Endothelial cell of umbilical vein (primary cell): ENCODE data around the gene RARS1. TPM values are rescaled to one million over a fixed set of nuclear protein-coding genes. Genes with fewer than 3 reads are reported as not detected.
A peak's percentile ranks its signal among the peaks of the same experiment; 100 is the strongest.

Source experiments
- BruUV-seq: library from RNA; stranded (reverse); fragments of 400-500 nt; replicated peaks from 2 replicates; lab custom pipeline; 2021; lab: Mats Ljungman, UMichigan
- CTCF ChIA-PET: fragments of 300-600, 350-600 bp; sonication (Branson Sonifier 250); formaldehyde crosslinking; loops from one replicate; lab custom pipeline; 2021; ENCODE audit warnings: antibody characterized with exemption, inconsistent platforms; lab: Charles Lee
- POLR2A ChIA-PET: fragments of 300-600, 350-600 bp; sonication (Branson Sonifier 250); formaldehyde crosslinking; loops from one replicate; lab custom pipeline; 2021; ENCODE audit warnings: antibody characterized with exemption, inconsistent platforms; lab: Charles Lee
- DNase-seq: peaks from one replicate; pipeline ENCODE4 v3.0.0-alpha.2; 2011; ENCODE audit warnings: low read depth, low spot score
- FAIRE-seq: peaks from 2 replicates; lab custom pipeline; 2011; peaks lifted over from hg19 to GRCh38; lab: Jason Lieb, UNC
- H2AFZ ChIP-seq: 2 replicates; pipeline ENCODE4 v1.6.0; 2012; ENCODE audit warnings: low read depth, low read length, control low read depth, inconsistent platforms
- H3K27ac ChIP-seq: 2 replicates; pipeline ENCODE4 v1.5.1; 2011; ENCODE audit warnings: low read depth, mild to moderate bottlenecking, control low read depth, low read length, moderate library complexity; ENCODE audit not compliant: insufficient read depth
- H3K27me3 ChIP-seq, 2 experiments: 2 replicates each; pipeline versions ENCODE4 v1.6.0 to v1.6.1; 2011; ENCODE audit warnings: low read length in 2 of 2, mixed read lengths in 1 of 2; ENCODE audit not compliant: control insufficient read depth in 2 of 2, insufficient read depth in 2 of 2
- H3K36me3 ChIP-seq, 2 experiments: 2 replicates in 1 of 2; 3 replicates in 1 of 2; pipeline ENCODE4 v1.5.1; 2011; ENCODE audit warnings: low read length in 2 of 2, mild to moderate bottlenecking in 1 of 2, moderate library complexity in 1 of 2; ENCODE audit not compliant: control insufficient read depth in 2 of 2, insufficient read depth in 2 of 2; ENCODE audit errors: extremely low read depth in 1 of 2
- H3K4me1 ChIP-seq: 3 replicates; pipeline ENCODE4 v1.5.1; 2011; ENCODE audit warnings: mild to moderate bottlenecking, low read length; ENCODE audit not compliant: control insufficient read depth, insufficient read depth; ENCODE audit errors: extremely low read depth
- H3K4me2 ChIP-seq: 2 replicates; pipeline ENCODE4 v1.6.1; 2011; ENCODE audit warnings: low read length, control low read depth, mixed read lengths; ENCODE audit not compliant: insufficient read depth
- H3K4me3 ChIP-seq, 3 experiments: fragments of 200-600 bp in 1 of 3; sonication (generic), shearing (Covaris generic) in 1 of 3; replicated peaks in 1 of 3; 2 replicates each; pipeline ENCODE4 v1.5.1; 2011 to 2016; ENCODE audit warnings: control low read depth in 3 of 3, low read length in 3 of 3, mild to moderate bottlenecking in 2 of 3, inconsistent platforms in 1 of 3, low read depth in 1 of 3, moderate library complexity in 1 of 3; ENCODE audit not compliant: insufficient read depth in 1 of 3
- H3K79me2 ChIP-seq: 2 replicates; pipeline ENCODE4 v1.6.0; 2012; ENCODE audit warnings: low read length, inconsistent platforms; ENCODE audit not compliant: control insufficient read depth, insufficient read depth
- H3K9ac ChIP-seq: replicated peaks from 2 replicates; pipeline ENCODE3; 2011; ENCODE audit warnings: low read length, control low read depth; ENCODE audit not compliant: insufficient read depth; ENCODE audit errors: extremely low read depth
- H3K9me1 ChIP-seq: replicated peaks from 3 replicates; pipeline ENCODE4 v1.6.0; 2011; ENCODE audit warnings: mild to moderate bottlenecking, low read length; ENCODE audit not compliant: control insufficient read depth, insufficient read depth; ENCODE audit errors: extremely low read depth
- H3K9me3 ChIP-seq: replicated peaks from 2 replicates; pipeline ENCODE4 v1.5.1; 2012; ENCODE audit warnings: low read length, inconsistent platforms; ENCODE audit not compliant: control insufficient read depth, insufficient read depth
- H4K20me1 ChIP-seq: replicated peaks from 2 replicates; pipeline ENCODE3; 2011; ENCODE audit warnings: mild to moderate bottlenecking, low read length; ENCODE audit not compliant: control insufficient read depth, insufficient read depth; ENCODE audit errors: extremely low read depth
- CTCF ChIP-seq, 2 donors: IDR thresholded peaks; 1 replicate in 1 of 2; 2 replicates in 1 of 2; pipeline ENCODE4 v1.5.1; 2011; ENCODE audit warnings: low read length in 2 of 2, mild to moderate bottlenecking in 2 of 2, moderate library complexity in 2 of 2, control low read depth in 1 of 2, inconsistent platforms in 1 of 2, low read depth in 1 of 2; ENCODE audit not compliant: insufficient read depth in 1 of 2; ENCODE audit errors: extremely low read depth in 1 of 2
- EZH2 ChIP-seq: IDR thresholded peaks from 2 replicates; pipeline ENCODE4 v1.6.1; 2012; ENCODE audit warnings: borderline replicate concordance, low read depth, mild to moderate bottlenecking, moderate library complexity, low read length, inconsistent platforms; ENCODE audit not compliant: severe bottlenecking
- FOS ChIP-seq: IDR thresholded peaks from 2 replicates; pipeline ENCODE4 v1.6.1; 2011; ENCODE audit warnings: mild to moderate bottlenecking, low read length, moderate library complexity, borderline replicate concordance; ENCODE audit not compliant: insufficient read depth
- GATA2 ChIP-seq: IDR thresholded peaks from 2 replicates; pipeline ENCODE4 v1.7.0; 2011; ENCODE audit warnings: low read depth, mild to moderate bottlenecking, moderate library complexity, mixed read lengths, low read length; ENCODE audit not compliant: insufficient read length, insufficient read depth
- MYC ChIP-seq: IDR thresholded peaks from one replicate; pipeline ENCODE4 v1.6.1; 2011; ENCODE audit warnings: mild to moderate bottlenecking, low read depth, low read length
- POLR2A ChIP-seq: IDR thresholded peaks from 2 replicates; pipeline ENCODE4 v1.6.1; 2012; ENCODE audit warnings: low read depth, mild to moderate bottlenecking, control low read depth, low read length
- POLR2AphosphoS5 ChIP-seq: IDR thresholded peaks from 2 replicates; pipeline ENCODE4 v1.6.1; 2012; ENCODE audit warnings: low read depth, mild to moderate bottlenecking, control low read depth, low read length, moderate library complexity; ENCODE audit not compliant: insufficient read depth
- dilution Hi-C: fragments of 300-500 bp; cut with MboI; formaldehyde crosslinking; loops from one replicate; pipeline ENCODE4 v1.15.0; 2019; ENCODE audit warnings: low sequenced_read_pairs; ENCODE audit not compliant: extremely low pct_ligation_motif_present
- intact Hi-C: fragments of 100-400 bp; cut with micrococcal nuclease; formaldehyde crosslinking; loops from one replicate; pipeline ENCODE4 v1.10.0; 2022
- polyA plus RNA-seq, 4 experiments: library from polyadenylated mRNA; depleted of rRNA in 3 of 4; stranded (reverse) in 3 of 4; unstranded in 1 of 4; fragments of >200 nt; gene quantifications; 2 replicates each; pipeline versions ENCODE4 v1.2.1 to v1.2.3, GENCODE V29; 2011 to 2012; ENCODE audit warnings: missing spikeins in 1 of 4
- total RNA-seq: library from RNA; stranded (reverse); gene quantifications from 2 replicates; pipeline ENCODE4 v1.2.3, GENCODE V29; 2021

Gene RARS1
- total and polyA plus RNA-seq, 2 donors (not counting 3 experiments of a cell fraction or from before 2014, with no cell fraction given), result 28.0 to 104 TPM

- no peak for TF ChIP-seq MYC
- TF ChIP-seq CTCF (IDR thresholded peaks at IDR 0.05; ENCODE audit: extremely low read depth in 1 of 2, insufficient read depth in 1 of 2, low read depth in 1 of 2, low read length in 2 of 2), result no peak
- TF ChIP-seq EZH2, result no peak
- no peak for TF ChIP-seq POLR2A
- TF ChIP-seq GATA2, result no peak
- TF ChIP-seq POLR2AphosphoS5, result no peak
- TF ChIP-seq FOS, result no peak
- no peak overlapping the region for H3K4me2 ChIP-seq
- H3K79me2 ChIP-seq, result peaks cover 38% of the 10 kb centered on the region
- BruUV-seq, result no TSS peak
- H3K27ac ChIP-seq, result no peak overlapping the region
- dilution Hi-C loops, result no loop called here
- H3K9me1 ChIP-seq, result peaks cover 8% of the 10 kb centered on the region
- H3K27me3 ChIP-seq, result no peaks in the 10 kb centered on the region
- intact Hi-C loops, result no loop called here
- DNase-seq, result peak; percentile 20
- POLR2A ChIA-PET, result no interaction called here
- H3K36me3 ChIP-seq, result peaks cover 5 to 14% of the 10 kb centered on the region in 2 experiments
- H4K20me1 ChIP-seq, result peaks cover 8% of the 10 kb centered on the region
- no peak for FAIRE-seq
- CTCF ChIA-PET, result no interaction called here
- no peak overlapping the region for H3K9ac ChIP-seq
- no peak overlapping the region for H3K4me3 ChIP-seq
- no peaks in the 10 kb centered on the region for H3K4me1 ChIP-seq
- no peak overlapping the region for H2AFZ ChIP-seq
- no peaks in the 10 kb centered on the region for H3K9me3 ChIP-seq
Observed at GRCh38 chr5:168552146-168552545, 65.9 kb downstream of the RARS1 start.
